Activated CD4-positive, alpha-beta T cell treated with anti-CD3 and anti-CD28 coated beads, Interleukin-2, amount 10 ng/mL, durations not matched to agents 7 days and 5 days (primary cell): Measurements from ENCODE around the gene CDC27. TPM values are rescaled to one million over a fixed set of nuclear protein-coding genes. Genes with fewer than 3 reads are reported as not detected.
"Not testable (repeated sequence)": the region's sequence is repeated elsewhere in the genome, so short reads cannot be mapped to it uniquely, and the experiment has no call there.

Source experiments
- CTCF ChIA-PET: fragments of 350-600 bp; sonication (Branson Sonifier 250); formaldehyde crosslinking; loops from one replicate; lab custom pipeline; 2021; ENCODE audit warnings: antibody characterized with exemption; lab: Charles Lee
- POLR2A ChIA-PET: fragments of 350-600 bp; sonication (Branson Sonifier 250); formaldehyde crosslinking; loops from one replicate; lab custom pipeline; 2021; ENCODE audit warnings: antibody characterized with exemption; lab: Charles Lee
- DNase-seq: peaks from one replicate; pipeline ENCODE4 v3.0.0-alpha.2; 2020
- H3K27ac Mint-ChIP-seq: one replicate; pipeline ENCODE4 v1.8.0; 2021; ENCODE audit warnings: mild to moderate bottlenecking, moderate library complexity, mixed read lengths
- H3K27me3 Mint-ChIP-seq: one replicate; pipeline ENCODE4 v1.8.0; 2021; ENCODE audit warnings: mixed read lengths
- H3K36me3 Mint-ChIP-seq: one replicate; pipeline ENCODE4 v1.8.0; 2021; ENCODE audit warnings: low read depth, mixed read lengths
- H3K4me1 Mint-ChIP-seq: one replicate; pipeline ENCODE4 v1.8.0; 2021; ENCODE audit warnings: mixed read lengths
- H3K4me3 Mint-ChIP-seq: one replicate; pipeline ENCODE4 v1.8.0; 2021; ENCODE audit warnings: mild to moderate bottlenecking, moderate library complexity, mixed read lengths
- H3K9me3 Mint-ChIP-seq: one replicate; pipeline ENCODE4 v1.8.0; 2021; ENCODE audit warnings: mixed read lengths
- total RNA-seq, 2 experiments: library from RNA; stranded (reverse); gene quantifications; one replicate each; pipeline ENCODE4 v1.2.3, GENCODE V29; 2021

CDC27 gene
- total RNA-seq, 2 experiments from 2014 or later: 128 to 159 TPM

GRCh38 chr17:47071171-47071570, 117.9 kb downstream of the CDC27 start:
- H3K9me3 Mint-ChIP-seq, DNase-seq, H3K4me3 Mint-ChIP-seq, POLR2A ChIA-PET, CTCF ChIA-PET, H3K27me3 Mint-ChIP-seq: not testable (repeated sequence)
- peaks cover 37% of the 10 kb centered on the region for H3K4me1 Mint-ChIP-seq
- peaks cover 21% of the 10 kb centered on the region for H3K36me3 Mint-ChIP-seq
- peak overlapping the region; percentile 76 for H3K27ac Mint-ChIP-seq

GRCh38 chr17:47070266-47070665, 118.8 kb downstream of the CDC27 start:
- POLR2A ChIA-PET: not testable (repeated sequence)
- H3K4me1 Mint-ChIP-seq: peaks cover 42% of the 10 kb centered on the region

More at GRCh38 chr17:47070266-47070665, 118.8 kb downstream of the CDC27 start:
- H3K27me3 Mint-ChIP-seq, CTCF ChIA-PET, DNase-seq, H3K27ac Mint-ChIP-seq, H3K4me3 Mint-ChIP-seq, H3K9me3 Mint-ChIP-seq: not testable (repeated sequence)
- H3K36me3 Mint-ChIP-seq: peaks cover 24% of the 10 kb centered on the region

Other genes with a start within 250 kb of the CDC27 start
- gene RPRML, start 210.0 kb downstream of the CDC27 start, total RNA-seq: not detected
- gene MYL4, start 20.1 kb upstream of the CDC27 start, total RNA-seq: not detected
- gene ITGB3, start 64.5 kb upstream of the CDC27 start, total RNA-seq: under 1 TPM; 0.52 to 0.98 TPM
- gene EFCAB13, start 134.7 kb upstream of the CDC27 start, total RNA-seq: 1 to 10 TPM; 3.5 TPM